ENCODE data around the gene TBC1D7. TPM values are rescaled to one million over a fixed set of nuclear protein-coding genes. Genes with fewer than 3 reads are reported as not detected.

The TBC1D7 gene
- total and polyA plus RNA-seq, 7 donors = 7.2 to 33.6 (median 13.8) TPM

DNA sequence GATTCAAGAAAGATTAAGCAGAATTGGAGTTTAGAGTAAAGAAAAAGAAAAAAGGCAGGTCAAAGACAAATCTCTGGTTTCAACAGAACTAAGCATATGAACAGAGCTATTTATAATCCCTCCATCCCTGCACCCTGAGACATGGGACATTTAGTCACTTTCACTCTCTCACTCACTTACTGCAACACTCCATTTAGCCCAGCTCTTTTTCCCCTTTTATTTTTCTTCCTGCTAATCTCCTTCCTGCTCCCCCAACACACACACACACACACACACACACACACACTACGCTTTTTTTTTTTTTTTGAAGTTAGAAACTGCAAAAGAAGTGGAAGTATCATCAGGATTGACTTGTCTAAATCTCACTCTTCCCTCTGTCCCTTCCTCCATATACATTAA is 45.1 kb upstream of the TBC1D7 start:
- no peak overlapping the region for H3K27ac ChIP-seq
- 23 to 59% methylated on average over 1 of the region's 1 CpG for WGBS, 2 donors
- H3K4me1 ChIP-seq = no peaks in the 10 kb centered on the region
- no peak for DNase-seq
- TF ChIP-seq POLR2AphosphoS5 (IDR thresholded peaks at IDR 0.05) = no peak
- TF ChIP-seq, protein P1, sequence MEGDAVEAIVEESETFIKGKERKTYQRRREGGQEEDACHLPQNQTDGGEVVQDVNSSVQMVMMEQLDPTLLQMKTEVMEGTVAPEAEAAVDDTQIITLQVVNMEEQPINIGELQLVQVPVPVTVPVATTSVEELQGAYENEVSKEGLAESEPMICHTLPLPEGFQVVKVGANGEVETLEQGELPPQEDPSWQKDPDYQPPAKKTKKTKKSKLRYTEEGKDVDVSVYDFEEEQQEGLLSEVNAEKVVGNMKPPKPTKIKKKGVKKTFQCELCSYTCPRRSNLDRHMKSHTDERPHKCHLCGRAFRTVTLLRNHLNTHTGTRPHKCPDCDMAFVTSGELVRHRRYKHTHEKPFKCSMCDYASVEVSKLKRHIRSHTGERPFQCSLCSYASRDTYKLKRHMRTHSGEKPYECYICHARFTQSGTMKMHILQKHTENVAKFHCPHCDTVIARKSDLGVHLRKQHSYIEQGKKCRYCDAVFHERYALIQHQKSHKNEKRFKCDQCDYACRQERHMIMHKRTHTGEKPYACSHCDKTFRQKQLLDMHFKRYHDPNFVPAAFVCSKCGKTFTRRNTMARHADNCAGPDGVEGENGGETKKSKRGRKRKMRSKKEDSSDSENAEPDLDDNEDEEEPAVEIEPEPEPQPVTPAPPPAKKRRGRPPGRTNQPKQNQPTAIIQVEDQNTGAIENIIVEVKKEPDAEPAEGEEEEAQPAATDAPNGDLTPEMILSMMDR (IDR thresholded peaks at IDR 0.05) = no peak
- H3K27me3 ChIP-seq = no peaks in the 10 kb centered on the region
- intact Hi-C loops (cut with DNase I) = no loop called here
- H3K9me3 ChIP-seq = no peaks in the 10 kb centered on the region
- H3K4me3 ChIP-seq = no peak overlapping the region
- no peaks in the 10 kb centered on the region for H3K36me3 ChIP-seq

- Histone ChIP-seq H3K27ac (no peak overlapping the region), H3K4me3 (no peak overlapping the region), H3K9me3 (no peaks in the 10 kb centered on the region), H3K4me1 (no peaks in the 10 kb centered on the region), H3K36me3 (no peaks in the 10 kb centered on the region), H3K27me3 (no peaks in the 10 kb centered on the region)
- intact Hi-C loops (cut with DNase I) = no loop called here
- 77 to 90% methylated on average over 9 of the region's 9 CpGs for WGBS, 2 donors
- DNase-seq = no peak
- no peak for TF ChIP-seq POLR2AphosphoS5 (IDR thresholded peaks at IDR 0.05)
- TF ChIP-seq, protein P1 (IDR thresholded peaks at IDR 0.05) = no peak
- no peak for TF ChIP-seq POLR2A (IDR thresholded peaks at IDR 0.05)
- no peak for TF ChIP-seq EP300 (IDR thresholded peaks at IDR 0.05)
These were observed 44.6 kb upstream of the TBC1D7 start for GRCh38 chr6:13372688-13373487.

DNA sequence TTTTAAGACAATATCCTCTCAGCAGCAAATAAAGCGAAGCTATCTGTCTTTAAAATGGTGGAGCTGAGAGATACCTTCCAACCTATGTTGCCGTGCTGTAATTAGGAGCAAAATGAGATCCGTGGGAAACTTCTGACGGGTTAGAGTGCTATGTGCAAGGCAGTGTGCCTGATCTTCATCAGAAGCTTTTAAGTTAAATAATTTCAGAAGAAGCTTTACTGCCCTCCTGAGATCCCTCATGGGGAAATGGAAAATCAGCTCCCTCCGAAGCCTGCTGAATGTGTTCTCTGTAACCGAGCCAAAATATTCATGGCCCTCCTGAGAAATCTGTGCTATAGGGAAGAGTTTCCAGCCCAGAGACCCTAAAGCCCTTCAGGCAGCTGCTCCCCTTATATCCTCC is 43.7 kb upstream of the TBC1D7 start:
- H3K27ac ChIP-seq = no peak overlapping the region
- 90 to 96% methylated on average over 6 of the region's 6 CpGs for WGBS, 2 donors
- no peak for DNase-seq

DNA sequence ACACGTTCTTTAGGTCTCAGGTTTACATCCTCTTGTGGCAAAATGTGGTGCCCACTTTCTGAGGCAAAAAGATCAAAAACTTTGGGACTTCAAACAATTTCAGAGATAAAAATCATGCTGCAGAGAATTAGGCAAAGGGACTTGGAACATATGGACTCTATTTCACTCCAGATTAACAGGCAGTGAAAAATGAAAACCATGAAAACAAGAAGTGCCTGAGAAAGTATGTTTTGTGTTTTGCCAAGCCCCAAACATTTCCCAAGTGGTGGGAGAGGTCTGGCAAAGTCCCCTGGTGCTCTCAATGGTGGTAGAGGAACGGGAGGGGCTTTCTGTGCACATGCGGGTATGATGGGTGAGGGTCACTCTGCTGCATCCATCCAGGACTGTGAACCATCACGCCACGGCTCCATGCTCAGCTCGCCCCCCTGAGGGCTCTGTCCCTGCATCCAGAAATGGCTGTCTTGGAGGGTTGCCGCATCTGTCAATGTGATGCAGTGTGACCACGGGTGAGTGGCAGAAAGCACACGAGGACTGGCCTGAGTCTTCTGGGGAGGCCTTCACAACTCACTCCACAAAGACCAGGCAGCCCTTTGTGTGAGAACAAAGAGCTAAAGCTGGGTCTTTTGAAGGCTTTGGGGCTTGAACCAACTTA is 43.2 kb upstream of the TBC1D7 start:
- no peak overlapping the region for H3K27ac ChIP-seq
- no peaks in the 10 kb centered on the region for H3K36me3 ChIP-seq
- DNase-seq = no peak
- H3K27me3 ChIP-seq = no peaks in the 10 kb centered on the region
- WGBS, 2 donors = 88 to 91% methylated on average over 9 of the region's 9 CpGs
- TF ChIP-seq POLR2AphosphoS5 (IDR thresholded peaks at IDR 0.05) (no peak), EP300 (IDR thresholded peaks at IDR 0.05) (no peak), POLR2A (IDR thresholded peaks at IDR 0.05) (no peak)
- TF ChIP-seq, protein P1 (IDR thresholded peaks at IDR 0.05) = no peak
- H3K9me3 ChIP-seq = no peaks in the 10 kb centered on the region
- H3K4me1 ChIP-seq = no peaks in the 10 kb centered on the region
- no peak overlapping the region for H3K4me3 ChIP-seq
- intact Hi-C loops (cut with DNase I) = no loop called here

More for the DNA sequence above, 43.7 kb upstream of the TBC1D7 start:
- H3K4me1 ChIP-seq = no peaks in the 10 kb centered on the region
- intact Hi-C loops (cut with DNase I) = no loop called here
- no peaks in the 10 kb centered on the region for H3K27me3 ChIP-seq
- H3K4me3 ChIP-seq = no peak overlapping the region
- H3K36me3 ChIP-seq = no peaks in the 10 kb centered on the region
- TF ChIP-seq, protein P1 (IDR thresholded peaks at IDR 0.05) = no peak
- TF ChIP-seq EP300 (IDR thresholded peaks at IDR 0.05) = no peak
- no peak for TF ChIP-seq POLR2A (IDR thresholded peaks at IDR 0.05)
- TF ChIP-seq POLR2AphosphoS5 (IDR thresholded peaks at IDR 0.05) = no peak
- H3K9me3 ChIP-seq = no peaks in the 10 kb centered on the region
